ENCODE measurements around the gene ANKRD44.

ANKRD44 gene

DNA sequence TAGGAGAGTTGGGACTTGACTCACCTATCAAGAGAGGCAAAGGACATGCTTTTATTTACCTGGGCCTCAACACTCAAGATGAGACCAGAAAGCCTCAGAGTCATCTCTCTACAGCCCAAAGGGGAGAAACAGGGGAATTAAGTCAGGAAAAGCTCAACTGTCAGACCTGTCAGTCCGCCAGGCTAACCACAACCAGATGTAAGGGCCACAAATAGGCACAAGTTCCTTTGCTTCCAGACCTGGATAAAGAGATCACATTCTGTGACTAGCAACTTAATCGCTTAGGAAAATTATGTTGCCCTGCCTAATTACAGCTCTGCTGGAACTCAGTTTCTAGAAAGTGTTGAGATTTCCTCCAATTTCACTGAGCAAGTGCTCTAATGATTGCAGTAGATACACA is 67.9 kb downstream of the ANKRD44 start:
- no peaks in the 10 kb centered on the region for H3K27me3 ChIP-seq (ENCODE audit: insufficient read depth, low read length, poor library complexity)
- no peak for ATAC-seq (ENCODE audit: insufficient read depth, low read depth)
- no peak overlapping the region for H3K4me3 ChIP-seq (ENCODE audit: low read depth in 1 of 2, low read length in 2 of 2)
- no peak overlapping the region for H3K9ac ChIP-seq (ENCODE audit: low read depth, low read length)
- H3K27ac ChIP-seq (ENCODE audit: low read length) = peak overlapping the region; percentile 22; the same call in 1 of the 2 replicates
- no peak for TF ChIP-seq EZH2 (IDR thresholded peaks at IDR 0.05; ENCODE audit: borderline replicate concordance, low read depth, low read length, severe bottlenecking)
- TF ChIP-seq, protein P1, sequence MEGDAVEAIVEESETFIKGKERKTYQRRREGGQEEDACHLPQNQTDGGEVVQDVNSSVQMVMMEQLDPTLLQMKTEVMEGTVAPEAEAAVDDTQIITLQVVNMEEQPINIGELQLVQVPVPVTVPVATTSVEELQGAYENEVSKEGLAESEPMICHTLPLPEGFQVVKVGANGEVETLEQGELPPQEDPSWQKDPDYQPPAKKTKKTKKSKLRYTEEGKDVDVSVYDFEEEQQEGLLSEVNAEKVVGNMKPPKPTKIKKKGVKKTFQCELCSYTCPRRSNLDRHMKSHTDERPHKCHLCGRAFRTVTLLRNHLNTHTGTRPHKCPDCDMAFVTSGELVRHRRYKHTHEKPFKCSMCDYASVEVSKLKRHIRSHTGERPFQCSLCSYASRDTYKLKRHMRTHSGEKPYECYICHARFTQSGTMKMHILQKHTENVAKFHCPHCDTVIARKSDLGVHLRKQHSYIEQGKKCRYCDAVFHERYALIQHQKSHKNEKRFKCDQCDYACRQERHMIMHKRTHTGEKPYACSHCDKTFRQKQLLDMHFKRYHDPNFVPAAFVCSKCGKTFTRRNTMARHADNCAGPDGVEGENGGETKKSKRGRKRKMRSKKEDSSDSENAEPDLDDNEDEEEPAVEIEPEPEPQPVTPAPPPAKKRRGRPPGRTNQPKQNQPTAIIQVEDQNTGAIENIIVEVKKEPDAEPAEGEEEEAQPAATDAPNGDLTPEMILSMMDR (IDR thresholded peaks at IDR 0.05; ENCODE audit: borderline replicate concordance, extremely low read depth, low read length, poor library complexity, severe bottlenecking) = no peak
- no peaks in the 10 kb centered on the region for H4K20me1 ChIP-seq (ENCODE audit: insufficient read depth, low read length)
- peaks cover 27% of the 10 kb centered on the region for H3K79me2 ChIP-seq (ENCODE audit: insufficient read depth, low read length)
- H2AFZ ChIP-seq (ENCODE audit: low read depth, low read length) = no peak overlapping the region
- DNase-seq = no peak
- no peak overlapping the region for H3K4me2 ChIP-seq (ENCODE audit: insufficient read depth, low read length)
- no peaks in the 10 kb centered on the region for H3K9me3 ChIP-seq (ENCODE audit: insufficient read depth, low read length, severe bottlenecking)
- no peaks in the 10 kb centered on the region for H3K36me3 ChIP-seq (ENCODE audit: insufficient read depth, low read length)
- H3K4me1 ChIP-seq (ENCODE audit: insufficient read depth, low read length) = peaks cover 30% of the 10 kb centered on the region

DNA sequence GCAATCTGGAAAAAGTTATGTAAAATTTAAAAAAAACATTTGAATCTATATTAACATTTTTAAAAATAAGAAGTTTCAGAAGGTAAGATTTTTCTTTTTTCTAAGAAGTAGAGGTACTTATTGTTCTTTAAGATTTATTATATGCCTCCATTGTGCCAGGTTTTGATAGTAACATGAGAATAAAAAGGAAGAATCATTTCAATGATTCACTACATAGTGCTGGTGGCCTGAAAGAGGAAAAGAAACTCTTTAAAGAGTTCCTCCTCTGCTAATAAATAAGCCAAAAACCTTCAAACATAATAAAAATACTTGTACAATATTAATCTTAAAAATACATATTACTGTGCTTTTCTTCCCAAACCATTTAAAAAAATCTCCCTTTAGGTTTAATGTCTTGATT is 69.0 kb downstream of the ANKRD44 start:
- TF ChIP-seq, protein P1 (IDR thresholded peaks at IDR 0.05; ENCODE audit: borderline replicate concordance, extremely low read depth, low read length, poor library complexity, severe bottlenecking) = no peak
- no peak for TF ChIP-seq EZH2 (IDR thresholded peaks at IDR 0.05; ENCODE audit: borderline replicate concordance, low read depth, low read length, severe bottlenecking)
- Histone ChIP-seq H3K79me2 (ENCODE audit: insufficient read depth, low read length) (peaks cover 26% of the 10 kb centered on the region), H3K9me3 (ENCODE audit: insufficient read depth, low read length, severe bottlenecking) (no peaks in the 10 kb centered on the region), H3K4me1 (ENCODE audit: insufficient read depth, low read length) (peaks cover 30% of the 10 kb centered on the region), H3K4me3 (ENCODE audit: low read depth in 1 of 2, low read length in 2 of 2) (no peak overlapping the region), H3K27ac (ENCODE audit: low read length) (no peak overlapping the region), H3K36me3 (ENCODE audit: insufficient read depth, low read length) (no peaks in the 10 kb centered on the region), H2AFZ (ENCODE audit: low read depth, low read length) (no peak overlapping the region), H4K20me1 (ENCODE audit: insufficient read depth, low read length) (no peaks in the 10 kb centered on the region), H3K4me2 (ENCODE audit: insufficient read depth, low read length) (no peak overlapping the region), H3K9ac (ENCODE audit: low read depth, low read length) (no peak overlapping the region), H3K27me3 (ENCODE audit: insufficient read depth, low read length, poor library complexity) (no peaks in the 10 kb centered on the region)
- ATAC-seq (ENCODE audit: insufficient read depth, low read depth) (no peak), DNase-seq (no peak)

DNA sequence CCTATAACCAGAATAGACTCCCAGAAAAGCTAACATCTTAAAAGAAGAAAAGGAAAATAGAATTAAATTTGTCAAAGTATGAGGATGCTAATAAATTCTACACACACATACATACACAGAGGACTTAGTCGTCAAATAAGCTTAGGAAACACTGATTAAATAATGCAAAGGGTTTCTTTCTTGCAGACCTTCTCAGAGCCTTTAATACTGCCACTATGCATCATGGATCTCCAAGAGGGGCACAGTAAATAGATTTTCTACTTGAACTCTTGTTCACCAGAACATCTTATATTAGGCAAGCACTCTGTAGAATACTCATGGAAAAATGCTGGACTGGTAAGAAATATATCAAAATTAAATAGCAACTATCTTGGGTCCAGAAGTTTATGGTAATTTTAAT is 69.4 kb downstream of the ANKRD44 start:
- H3K4me3 ChIP-seq (ENCODE audit: low read depth in 1 of 2, low read length in 2 of 2) = no peak overlapping the region
- DNase-seq (no peak), ATAC-seq (ENCODE audit: insufficient read depth, low read depth) (no peak)
- H3K27me3 ChIP-seq (ENCODE audit: insufficient read depth, low read length, poor library complexity) = no peaks in the 10 kb centered on the region
- H4K20me1 ChIP-seq (ENCODE audit: insufficient read depth, low read length) = no peaks in the 10 kb centered on the region
- no peak overlapping the region for H2AFZ ChIP-seq (ENCODE audit: low read depth, low read length)
- no peaks in the 10 kb centered on the region for H3K36me3 ChIP-seq (ENCODE audit: insufficient read depth, low read length)
- no peak overlapping the region; the same call in 1 of the 2 replicates for H3K9ac ChIP-seq (ENCODE audit: low read depth, low read length)
- peak overlapping the region; percentile 81; the same call in 1 of the 2 replicates for H3K27ac ChIP-seq (ENCODE audit: low read length)
- peaks cover 23% of the 10 kb centered on the region for H3K79me2 ChIP-seq (ENCODE audit: insufficient read depth, low read length)
- no peaks in the 10 kb centered on the region for H3K9me3 ChIP-seq (ENCODE audit: insufficient read depth, low read length, severe bottlenecking)
- H3K4me2 ChIP-seq (ENCODE audit: insufficient read depth, low read length) = no peak overlapping the region
- peaks cover 30% of the 10 kb centered on the region for H3K4me1 ChIP-seq (ENCODE audit: insufficient read depth, low read length)
- TF ChIP-seq, protein P1 (IDR thresholded peaks at IDR 0.05; ENCODE audit: borderline replicate concordance, extremely low read depth, low read length, poor library complexity, severe bottlenecking) = no peak
- TF ChIP-seq EZH2 (IDR thresholded peaks at IDR 0.05; ENCODE audit: borderline replicate concordance, low read depth, low read length, severe bottlenecking) = no peak
